Measurements from ENCODE around the gene BABAM1.

The BABAM1 gene

DNA sequence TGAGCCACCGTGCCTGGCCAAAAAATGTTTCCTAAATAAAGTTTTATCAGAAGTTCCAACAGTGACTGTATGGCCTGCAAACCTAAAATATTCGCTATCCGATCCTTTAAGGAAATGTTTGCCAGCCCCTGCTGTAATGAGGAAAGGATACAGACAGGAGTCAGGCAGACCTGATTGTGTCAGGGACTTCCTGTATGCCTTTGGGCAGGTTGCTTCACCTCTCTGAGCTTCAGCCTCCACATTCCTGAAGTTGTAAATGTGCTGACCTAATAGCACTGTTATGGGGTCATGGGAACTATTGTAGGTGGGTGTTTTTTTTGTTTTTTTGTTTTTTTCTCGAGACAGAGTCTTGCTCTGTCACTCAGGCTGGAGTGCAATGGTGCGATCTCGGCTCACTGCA lies 29.7 kb downstream of the BABAM1 start:
- H3K9me2 ChIP-seq (replicated peaks; ENCODE audit: control insufficient read depth, low read length), result no peaks in the 10 kb centered on the region
- peaks cover 12% of the 10 kb centered on the region for H3K79me2 ChIP-seq (ENCODE audit: control insufficient read depth, low read length)
- H3K27ac ChIP-seq (ENCODE audit: low read depth, low read length), result no peak overlapping the region
- H3F3A ChIP-seq (ENCODE audit: control insufficient read depth, insufficient read depth), result 0 out of 2 replicates have a peak, but pooled peaks cover 3% of the 10 kb centered on the region
- H3K4me1 ChIP-seq (ENCODE audit: control insufficient read depth, low read length), result peaks cover 25% of the 10 kb centered on the region
- 0 out of 2 replicates have a peak, but pooled peaks cover 3% of the 10 kb centered on the region for H4K20me1 ChIP-seq (ENCODE audit: control insufficient read depth, insufficient read depth, low read depth, low read length)
- no peak overlapping the region for H3K4me3 ChIP-seq (ENCODE audit: low read length)
- peaks cover 4% of the 10 kb centered on the region for H3K36me3 ChIP-seq (ENCODE audit: control insufficient read depth, low read length)
- H3K4me2 ChIP-seq (ENCODE audit: low read length), result no peak overlapping the region
- no peaks in the 10 kb centered on the region for H3K27me3 ChIP-seq (ENCODE audit: control insufficient read depth, low read length)
- 0 out of 2 replicates have a peak, but pooled peaks cover 2% of the 10 kb centered on the region for H3K9me3 ChIP-seq (ENCODE audit: control insufficient read depth, insufficient read depth, low read length)
- TF ChIP-seq CTCF (IDR thresholded peaks at IDR 0.05; ENCODE audit: low read depth, low read length, poor library complexity, severe bottlenecking) (no peak), EZH2phosphoT487 (IDR thresholded peaks at IDR 0.05; ENCODE audit: borderline replicate concordance, low read length) (no peak)

DNA sequence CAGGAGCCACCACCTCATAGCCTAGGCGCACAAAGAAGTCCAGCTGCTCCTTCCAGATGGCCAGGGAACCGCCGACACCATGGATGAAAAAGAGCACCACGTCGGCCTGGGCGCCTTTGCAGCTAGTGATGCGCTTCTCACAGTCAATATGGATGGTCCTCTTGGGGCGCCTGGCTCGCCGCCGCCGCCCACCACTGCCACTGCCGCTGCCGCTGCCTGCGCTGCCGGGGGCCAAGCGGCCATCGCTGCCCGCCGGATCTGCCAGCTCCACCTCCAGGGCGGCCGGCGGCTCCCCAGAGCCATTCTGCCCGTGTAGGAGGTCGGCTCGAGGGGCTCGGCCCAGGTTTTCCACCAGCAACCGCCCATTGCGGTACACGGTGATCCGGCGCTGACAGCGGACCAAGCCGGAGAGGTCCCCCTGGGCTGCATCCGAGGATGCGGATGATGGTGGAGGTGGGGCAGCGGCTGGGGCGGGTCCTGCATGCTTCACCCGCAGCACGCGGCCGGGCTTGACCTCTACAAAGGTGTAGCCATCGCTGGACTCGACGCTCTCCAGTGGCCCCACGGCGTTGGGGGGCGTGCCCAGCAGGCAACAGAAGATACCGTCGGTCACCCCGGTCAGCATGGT lies 33.9 kb downstream of the BABAM1 start:
- H3F3A ChIP-seq (ENCODE audit: control insufficient read depth, insufficient read depth), result peaks cover 6% of the 10 kb centered on the region
- H3K4me1 ChIP-seq (ENCODE audit: control insufficient read depth, low read length), result peaks cover 30% of the 10 kb centered on the region
- H3K79me2 ChIP-seq (ENCODE audit: control insufficient read depth, low read length), result peaks cover 3% of the 10 kb centered on the region
- H3K27me3 ChIP-seq (ENCODE audit: control insufficient read depth, low read length), result no peaks in the 10 kb centered on the region
- no peaks in the 10 kb centered on the region for H4K20me1 ChIP-seq (ENCODE audit: control insufficient read depth, insufficient read depth, low read depth, low read length)
- H3K4me3 ChIP-seq (ENCODE audit: low read length), result no peak overlapping the region
- no peak overlapping the region for H3K4me2 ChIP-seq (ENCODE audit: low read length)
- H3K27ac ChIP-seq (ENCODE audit: low read depth, low read length), result no peak overlapping the region
- 0 out of 2 replicates have a peak, but pooled peaks cover 2% of the 10 kb centered on the region for H3K9me3 ChIP-seq (ENCODE audit: control insufficient read depth, insufficient read depth, low read length)
- no peak for TF ChIP-seq EZH2phosphoT487 (IDR thresholded peaks at IDR 0.05; ENCODE audit: borderline replicate concordance, low read length)
- no peak for TF ChIP-seq CTCF (IDR thresholded peaks at IDR 0.05; ENCODE audit: low read depth, low read length, poor library complexity, severe bottlenecking)
- H3K9me2 ChIP-seq (replicated peaks; ENCODE audit: control insufficient read depth, low read length), result no peaks in the 10 kb centered on the region
- peaks cover 10% of the 10 kb centered on the region for H3K36me3 ChIP-seq (ENCODE audit: control insufficient read depth, low read length)

GRCh38 chr19:17302391-17303166 lies 35.3 kb downstream of the BABAM1 start:
- H4K20me1 ChIP-seq (ENCODE audit: control insufficient read depth, insufficient read depth, low read depth, low read length), result no peaks in the 10 kb centered on the region
- peaks cover 6% of the 10 kb centered on the region for H3F3A ChIP-seq (ENCODE audit: control insufficient read depth, insufficient read depth)
- TF ChIP-seq EZH2phosphoT487 (IDR thresholded peaks at IDR 0.05; ENCODE audit: borderline replicate concordance, low read length), result no peak
- no peak for TF ChIP-seq CTCF (IDR thresholded peaks at IDR 0.05; ENCODE audit: low read depth, low read length, poor library complexity, severe bottlenecking)
- H3K27ac ChIP-seq (ENCODE audit: low read depth, low read length), result no peak overlapping the region
- H3K9me3 ChIP-seq (ENCODE audit: control insufficient read depth, insufficient read depth, low read length), result 0 out of 2 replicates have a peak, but pooled peaks cover 2% of the 10 kb centered on the region
- peak overlapping the region; percentile 95 for H3K4me2 ChIP-seq (ENCODE audit: low read length)
- H3K4me3 ChIP-seq (ENCODE audit: low read length), result peak overlapping the region; percentile 81
- H3K79me2 ChIP-seq (ENCODE audit: control insufficient read depth, low read length), result peaks cover 17% of the 10 kb centered on the region
- no peaks in the 10 kb centered on the region for H3K27me3 ChIP-seq (ENCODE audit: control insufficient read depth, low read length)
- H3K4me1 ChIP-seq (ENCODE audit: control insufficient read depth, low read length), result peaks cover 38% of the 10 kb centered on the region
- H3K9me2 ChIP-seq (replicated peaks; ENCODE audit: control insufficient read depth, low read length), result no peaks in the 10 kb centered on the region
- H3K36me3 ChIP-seq (ENCODE audit: control insufficient read depth, low read length), result peaks cover 14% of the 10 kb centered on the region

Data from DOHH2 (cell line).